Parathyroid adenoma (tissue), 2 donors: ENCODE measurements around the gene KLHDC4.

Source experiments
- H2AFZ ChIP-seq: fragments of 300-600 bp; sonication (generic); one replicate; pipeline ENCODE4 v1.7.0; 2017; ENCODE audit warnings: antibody characterized with exemption, mild to moderate bottlenecking
- H3K27ac ChIP-seq: fragments of 300-600 bp; sonication (generic); one replicate; pipeline ENCODE4 v1.7.0; 2017
- H3K27me3 ChIP-seq: fragments of 300-600 bp; sonication (generic); one replicate; pipeline ENCODE4 v1.7.0; 2017; ENCODE audit warnings: low read length; ENCODE audit not compliant: control insufficient read depth, insufficient read depth
- H3K36me3 ChIP-seq: fragments of 300-600 bp; sonication (generic); one replicate; pipeline ENCODE4 v1.7.0; 2017; ENCODE audit warnings: low read length; ENCODE audit not compliant: control insufficient read depth, insufficient read depth
- H3K4me1 ChIP-seq: fragments of 300-600 bp; sonication (generic); one replicate; pipeline ENCODE4 v1.7.0; 2017; ENCODE audit warnings: control low read depth
- H3K4me2 ChIP-seq: fragments of 300-600 bp; sonication (generic); one replicate; pipeline ENCODE4 v1.7.0; 2017; ENCODE audit warnings: low read length
- H3K4me3 ChIP-seq: fragments of 300-600 bp; sonication (generic); one replicate; pipeline ENCODE4 v1.7.0; 2017; ENCODE audit warnings: low read depth, low read length
- H3K79me2 ChIP-seq: fragments of 300-600 bp; sonication (generic); one replicate; pipeline ENCODE4 v1.7.0; 2017; ENCODE audit warnings: control low read depth
- H3K9ac ChIP-seq: fragments of 300-600 bp; sonication (generic); one replicate; pipeline ENCODE4 v1.7.0; 2017; ENCODE audit warnings: mild to moderate bottlenecking
- H3K9me3 ChIP-seq: fragments of 300-600 bp; sonication (generic); one replicate; pipeline ENCODE4 v1.7.0; 2017; ENCODE audit warnings: low read length; ENCODE audit not compliant: control insufficient read depth
- TF ChIP-seq, protein P1 (sequence below): fragments of 300-600 bp; sonication (generic); IDR thresholded peaks from one replicate; pipeline ENCODE4 v1.7.0; 2017; ENCODE audit warnings: antibody characterized with exemption, mild to moderate bottlenecking
- donor health status: primary hyperparathyroidism.

Gene KLHDC4

GRCh38 chr16:87766485-87766797 is 655 bp upstream of the KLHDC4 start:
- Histone ChIP-seq H3K36me3 (no peaks in the 10 kb centered on the region), H3K27me3 (no peaks in the 10 kb centered on the region), H3K9me3 (no peaks in the 10 kb centered on the region), H3K27ac (peak overlapping the region; percentile 80), H3K4me3 (peak overlapping the region; percentile 96), H3K79me2 (no peaks in the 10 kb centered on the region), H3K4me1 (peaks cover 5% of the 10 kb centered on the region), H3K4me2 (peak overlapping the region; percentile 92), H2AFZ (peak overlapping the region; percentile 98), H3K9ac (peak overlapping the region; percentile 70)
- TF ChIP-seq, protein P1, sequence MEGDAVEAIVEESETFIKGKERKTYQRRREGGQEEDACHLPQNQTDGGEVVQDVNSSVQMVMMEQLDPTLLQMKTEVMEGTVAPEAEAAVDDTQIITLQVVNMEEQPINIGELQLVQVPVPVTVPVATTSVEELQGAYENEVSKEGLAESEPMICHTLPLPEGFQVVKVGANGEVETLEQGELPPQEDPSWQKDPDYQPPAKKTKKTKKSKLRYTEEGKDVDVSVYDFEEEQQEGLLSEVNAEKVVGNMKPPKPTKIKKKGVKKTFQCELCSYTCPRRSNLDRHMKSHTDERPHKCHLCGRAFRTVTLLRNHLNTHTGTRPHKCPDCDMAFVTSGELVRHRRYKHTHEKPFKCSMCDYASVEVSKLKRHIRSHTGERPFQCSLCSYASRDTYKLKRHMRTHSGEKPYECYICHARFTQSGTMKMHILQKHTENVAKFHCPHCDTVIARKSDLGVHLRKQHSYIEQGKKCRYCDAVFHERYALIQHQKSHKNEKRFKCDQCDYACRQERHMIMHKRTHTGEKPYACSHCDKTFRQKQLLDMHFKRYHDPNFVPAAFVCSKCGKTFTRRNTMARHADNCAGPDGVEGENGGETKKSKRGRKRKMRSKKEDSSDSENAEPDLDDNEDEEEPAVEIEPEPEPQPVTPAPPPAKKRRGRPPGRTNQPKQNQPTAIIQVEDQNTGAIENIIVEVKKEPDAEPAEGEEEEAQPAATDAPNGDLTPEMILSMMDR: no peak

DNA sequence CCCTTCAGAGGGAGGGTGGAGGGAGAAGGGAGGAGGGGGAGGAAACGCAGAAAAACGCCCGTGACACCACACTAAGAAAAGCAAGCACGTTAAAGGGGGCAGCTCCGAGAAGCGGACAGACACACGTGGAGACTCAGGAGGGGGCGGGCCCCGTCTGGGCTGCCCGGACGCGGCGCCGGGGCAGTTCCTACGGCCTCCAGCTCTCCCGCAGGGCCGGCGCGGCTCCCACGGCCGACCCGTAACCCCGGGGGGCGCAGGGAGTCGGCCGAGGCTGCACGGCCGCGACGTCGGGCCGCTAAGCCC is 362 bp downstream of the KLHDC4 start:
- TF ChIP-seq, protein P1: no peak
- H3K36me3 ChIP-seq: no peaks in the 10 kb centered on the region
- H3K4me3 ChIP-seq: peak overlapping the region; percentile 96
- no peaks in the 10 kb centered on the region for H3K9me3 ChIP-seq
- peak overlapping the region; percentile 80 for H3K27ac ChIP-seq
- H3K27me3 ChIP-seq: no peaks in the 10 kb centered on the region
- peak overlapping the region; percentile 70 for H3K9ac ChIP-seq
- no peaks in the 10 kb centered on the region for H3K79me2 ChIP-seq
- peak overlapping the region; percentile 92 for H3K4me2 ChIP-seq
- H2AFZ ChIP-seq: peak overlapping the region; percentile 98
- H3K4me1 ChIP-seq: peaks cover 5% of the 10 kb centered on the region

DNA sequence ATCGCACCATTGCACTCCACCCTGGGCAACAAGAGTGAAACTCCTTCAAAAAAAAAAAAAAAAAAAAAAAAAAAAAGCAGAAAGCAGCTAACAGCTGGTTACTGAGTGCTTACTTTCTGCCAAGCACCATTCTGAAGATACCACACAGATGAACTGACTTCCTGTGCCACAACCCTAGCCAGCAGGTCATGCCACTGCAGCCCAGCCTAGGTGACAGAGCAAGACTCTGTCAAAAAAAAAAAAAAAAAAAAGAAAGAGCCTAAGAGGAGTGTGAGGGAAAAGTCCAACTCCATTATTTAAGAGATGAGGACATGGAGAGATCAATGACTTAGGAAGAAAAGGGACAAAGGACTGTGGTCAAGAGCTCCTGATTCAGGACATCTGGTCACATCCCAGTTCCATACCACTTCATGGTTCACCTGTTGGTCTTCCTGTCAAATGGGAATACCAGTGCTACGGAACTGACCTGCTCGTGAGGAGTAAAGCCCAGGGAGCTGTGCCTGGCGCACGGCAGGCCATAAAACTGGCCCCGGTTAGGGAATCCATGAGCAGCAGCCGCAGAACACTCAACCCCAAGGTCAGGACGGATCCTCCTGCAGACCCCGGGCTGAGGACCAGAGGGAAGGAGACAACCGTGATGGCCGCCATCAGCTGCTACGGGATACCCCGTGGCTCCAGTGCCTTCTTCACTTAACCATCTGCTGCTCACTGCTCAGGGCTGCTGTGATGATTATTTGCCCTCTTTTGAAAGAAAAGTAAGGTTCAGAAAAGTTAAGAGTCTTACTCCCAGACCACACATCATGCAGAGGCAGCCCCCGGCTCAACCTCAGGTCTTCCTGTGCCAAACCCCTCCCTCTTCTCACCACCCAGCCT is 950 bp downstream of the KLHDC4 start:
- Histone ChIP-seq H3K4me2 (peak overlapping the region; percentile 92), H3K27ac (peak overlapping the region; percentile 80), H3K4me3 (peak overlapping the region; percentile 96), H2AFZ (peak overlapping the region; percentile 98), H3K9ac (peak overlapping the region; percentile 70), H3K36me3 (no peaks in the 10 kb centered on the region), H3K79me2 (no peaks in the 10 kb centered on the region), H3K9me3 (no peaks in the 10 kb centered on the region), H3K27me3 (no peaks in the 10 kb centered on the region), H3K4me1 (peaks cover 5% of the 10 kb centered on the region)
- TF ChIP-seq, protein P1: no peak

GRCh38 chr16:87762620-87763019 is 3.2 kb downstream of the KLHDC4 start:
- peaks cover 5% of the 10 kb centered on the region for H3K4me1 ChIP-seq
- no peak overlapping the region for H3K9ac ChIP-seq
- no peak overlapping the region for H3K4me2 ChIP-seq
- H3K4me3 ChIP-seq: no peak overlapping the region
- H3K27me3 ChIP-seq: no peaks in the 10 kb centered on the region
- TF ChIP-seq, protein P1: no peak
- no peaks in the 10 kb centered on the region for H3K36me3 ChIP-seq
- H3K9me3 ChIP-seq: no peaks in the 10 kb centered on the region
- H3K27ac ChIP-seq: no peak overlapping the region
- no peaks in the 10 kb centered on the region for H3K79me2 ChIP-seq
- H2AFZ ChIP-seq: no peak overlapping the region

GRCh38 chr16:87762071-87762571 is 3.7 kb downstream of the KLHDC4 start:
- Histone ChIP-seq H3K4me3 (no peak overlapping the region), H3K36me3 (no peaks in the 10 kb centered on the region), H3K27me3 (no peaks in the 10 kb centered on the region)

More at GRCh38 chr16:87762071-87762571, 3.7 kb downstream of the KLHDC4 start:
- Histone ChIP-seq H3K4me2 (no peak overlapping the region), H3K79me2 (no peaks in the 10 kb centered on the region), H3K4me1 (peaks cover 5% of the 10 kb centered on the region), H3K9me3 (no peaks in the 10 kb centered on the region), H3K9ac (no peak overlapping the region), H3K27ac (no peak overlapping the region), H2AFZ (no peak overlapping the region)
- TF ChIP-seq, protein P1: no peak
